VCaP (cell line): ENCODE measurements around the gene MYOF.

ENCODE experiments used
- H3K27ac ChIP-seq: fragments of 450-650 bp; 2 replicates; pipeline ENCODE4 v1.5.1; 2017
- TF ChIP-seq, protein P1 (sequence below): fragments of 450-650 bp; conservative IDR thresholded peaks from 2 replicates; pipeline ENCODE4 v1.5.1; 2017; ENCODE audit warnings: mild to moderate bottlenecking, moderate library complexity

MYOF gene

DNA sequence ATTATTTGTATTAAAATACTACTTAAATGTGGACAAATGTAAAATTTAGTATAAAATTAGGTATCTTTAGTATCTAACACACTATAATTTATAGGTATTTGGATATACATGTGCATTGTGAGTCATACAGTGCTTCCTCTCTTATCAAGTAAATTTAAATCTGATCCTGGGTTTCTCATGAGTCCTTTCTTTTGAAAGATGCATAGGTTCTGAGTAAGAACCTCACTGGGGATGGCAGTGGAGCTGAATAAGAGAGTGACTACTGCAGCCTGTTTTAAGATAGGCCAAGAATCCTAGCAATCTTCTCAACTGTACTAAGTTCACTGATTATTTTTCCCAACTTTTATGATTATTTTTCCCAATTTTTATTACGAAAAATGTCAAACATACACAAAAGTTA, 30.4 kb upstream of the MYOF start:
- no peak overlapping the region for H3K27ac ChIP-seq

DNA sequence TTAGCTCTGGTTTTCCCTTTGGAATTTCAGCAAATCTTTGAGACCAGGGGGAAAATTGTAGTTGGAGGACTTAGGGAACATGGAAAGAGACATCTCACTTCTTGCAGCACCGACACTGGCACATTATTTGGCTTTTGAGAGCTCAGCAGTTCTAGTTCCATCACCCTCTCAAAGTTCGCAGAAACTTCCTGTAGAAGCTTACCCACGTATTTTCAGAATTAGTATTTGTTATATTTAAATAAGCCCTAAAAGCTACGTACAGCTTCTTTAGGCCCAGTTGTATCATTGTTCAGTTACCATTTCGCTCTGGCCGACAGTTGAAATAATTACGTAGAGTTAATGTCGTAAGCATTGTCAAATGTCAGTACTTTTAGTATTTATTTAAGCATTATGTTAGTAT, 27.7 kb upstream of the MYOF start:
- H3K27ac ChIP-seq: no peak overlapping the region
- TF ChIP-seq, protein P1, sequence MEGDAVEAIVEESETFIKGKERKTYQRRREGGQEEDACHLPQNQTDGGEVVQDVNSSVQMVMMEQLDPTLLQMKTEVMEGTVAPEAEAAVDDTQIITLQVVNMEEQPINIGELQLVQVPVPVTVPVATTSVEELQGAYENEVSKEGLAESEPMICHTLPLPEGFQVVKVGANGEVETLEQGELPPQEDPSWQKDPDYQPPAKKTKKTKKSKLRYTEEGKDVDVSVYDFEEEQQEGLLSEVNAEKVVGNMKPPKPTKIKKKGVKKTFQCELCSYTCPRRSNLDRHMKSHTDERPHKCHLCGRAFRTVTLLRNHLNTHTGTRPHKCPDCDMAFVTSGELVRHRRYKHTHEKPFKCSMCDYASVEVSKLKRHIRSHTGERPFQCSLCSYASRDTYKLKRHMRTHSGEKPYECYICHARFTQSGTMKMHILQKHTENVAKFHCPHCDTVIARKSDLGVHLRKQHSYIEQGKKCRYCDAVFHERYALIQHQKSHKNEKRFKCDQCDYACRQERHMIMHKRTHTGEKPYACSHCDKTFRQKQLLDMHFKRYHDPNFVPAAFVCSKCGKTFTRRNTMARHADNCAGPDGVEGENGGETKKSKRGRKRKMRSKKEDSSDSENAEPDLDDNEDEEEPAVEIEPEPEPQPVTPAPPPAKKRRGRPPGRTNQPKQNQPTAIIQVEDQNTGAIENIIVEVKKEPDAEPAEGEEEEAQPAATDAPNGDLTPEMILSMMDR: no peak

More for the DNA sequence above, 30.4 kb upstream of the MYOF start:
- TF ChIP-seq, protein P1: no peak

DNA sequence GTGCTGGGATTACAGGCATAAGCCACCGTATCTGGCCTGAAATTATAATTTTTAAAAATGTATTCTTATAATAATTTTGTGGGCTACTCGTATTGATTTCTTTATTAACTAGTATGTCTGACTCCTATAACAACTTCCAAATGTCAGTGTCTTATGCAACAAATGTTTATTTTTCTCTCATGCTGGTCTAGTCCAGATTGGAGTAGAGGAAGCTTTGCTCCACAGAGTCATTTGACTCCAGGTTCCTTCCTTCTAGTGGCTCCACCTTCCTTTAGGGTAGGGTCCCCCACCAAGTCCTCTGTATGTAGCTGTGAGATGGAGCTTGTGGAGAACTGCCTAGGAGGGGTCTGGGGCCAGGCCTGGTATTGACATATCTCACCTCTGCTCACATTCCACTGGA, 22.9 kb upstream of the MYOF start:
- TF ChIP-seq, protein P1: no peak
- H3K27ac ChIP-seq: no peak overlapping the region

DNA sequence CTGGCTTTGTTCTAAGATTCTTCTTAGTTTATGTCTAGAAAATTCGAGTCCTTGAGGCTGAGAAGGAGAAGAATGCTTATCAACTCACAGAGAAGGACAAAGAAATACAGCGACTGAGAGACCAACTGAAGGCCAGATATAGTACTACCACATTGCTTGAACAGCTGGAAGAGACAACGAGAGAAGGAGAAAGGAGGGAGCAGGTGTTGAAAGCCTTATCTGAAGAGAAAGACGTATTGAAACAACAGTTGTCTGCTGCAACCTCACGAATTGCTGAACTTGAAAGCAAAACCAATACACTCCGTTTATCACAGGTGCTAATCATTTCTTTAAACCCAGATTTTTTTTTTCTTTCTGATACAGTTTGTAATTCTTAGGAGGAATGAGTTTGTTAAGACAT, 20.9 kb upstream of the MYOF start:
- TF ChIP-seq, protein P1: no peak
- H3K27ac ChIP-seq: no peak overlapping the region

GRCh38 chr10:93501650-93502049, 19.5 kb upstream of the MYOF start:
- TF ChIP-seq, protein P1: no peak
- H3K27ac ChIP-seq: no peak overlapping the region

DNA sequence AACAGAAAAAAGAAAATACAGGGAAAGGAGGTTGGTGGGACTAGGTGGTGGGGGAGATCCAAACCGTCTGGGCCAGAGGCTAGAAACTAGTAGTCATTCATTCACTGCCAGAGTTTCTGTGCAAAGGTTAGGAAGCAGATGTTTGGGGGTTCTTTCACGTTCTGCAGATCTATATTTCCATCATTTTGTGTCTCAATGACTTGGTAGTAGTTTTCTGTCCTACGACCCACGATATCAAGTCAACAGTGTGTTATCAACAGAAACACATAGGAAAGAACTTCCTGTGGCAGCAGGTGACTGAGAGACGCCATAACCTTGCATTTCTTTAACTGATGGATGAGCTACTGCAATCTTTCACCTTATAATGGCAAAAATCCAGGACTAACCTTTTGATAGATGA, 16.0 kb upstream of the MYOF start:
- TF ChIP-seq, protein P1: no peak
- H3K27ac ChIP-seq: no peak overlapping the region

GRCh38 chr10:93496322-93497041, 14.3 kb upstream of the MYOF start, which contains the start of gene CEP55:
Gene CEP55 (plus strand): TSS chr10:93496612. CDS start chr10:93500052, 3,440 bp downstream.
- TF ChIP-seq, protein P1: no peak
- H3K27ac ChIP-seq: peak within 1 kb of the TSS; percentile 40; the same call in 1 of the 2 replicates
